RCC 7860 (cell line): ENCODE results near the gene PPP1R3D.
"Not testable (repeated sequence)": the region's sequence is repeated elsewhere in the genome, so short reads cannot be mapped to it uniquely, and the experiment has no call there.

Experiments used
- DNase-seq: peaks from one replicate; pipeline ENCODE4 v3.0.0-alpha.2; 2015; ENCODE audit warnings: low spot score
- FAIRE-seq: peaks from 2 replicates; lab custom pipeline; 2012; peaks lifted over from hg19 to GRCh38; lab: Jason Lieb, UNC

Gene PPP1R3D

GRCh38 chr20:59925899-59926298 is 14.2 kb downstream of the PPP1R3D start:
- no peak for FAIRE-seq
- DNase-seq, result no peak

DNA sequence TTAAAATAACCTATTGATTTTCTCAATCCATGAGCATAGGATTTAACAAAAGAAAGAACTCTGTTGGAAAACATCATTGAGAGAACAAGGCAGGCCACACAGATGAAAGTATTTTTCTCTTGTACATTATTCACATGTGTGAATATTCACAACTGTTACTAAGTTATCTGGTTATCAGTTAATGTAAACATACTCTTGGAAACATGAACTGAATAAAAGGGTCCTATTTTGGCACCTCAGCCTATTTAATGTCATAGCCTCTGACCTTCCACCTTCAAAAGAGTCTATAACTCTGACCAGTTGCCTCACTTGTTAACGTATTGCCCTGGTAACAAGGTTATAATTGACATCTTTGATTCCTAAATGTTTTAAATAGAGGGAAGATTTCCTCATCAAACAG is 14.7 kb downstream of the PPP1R3D start:
- no peak for DNase-seq

DNA sequence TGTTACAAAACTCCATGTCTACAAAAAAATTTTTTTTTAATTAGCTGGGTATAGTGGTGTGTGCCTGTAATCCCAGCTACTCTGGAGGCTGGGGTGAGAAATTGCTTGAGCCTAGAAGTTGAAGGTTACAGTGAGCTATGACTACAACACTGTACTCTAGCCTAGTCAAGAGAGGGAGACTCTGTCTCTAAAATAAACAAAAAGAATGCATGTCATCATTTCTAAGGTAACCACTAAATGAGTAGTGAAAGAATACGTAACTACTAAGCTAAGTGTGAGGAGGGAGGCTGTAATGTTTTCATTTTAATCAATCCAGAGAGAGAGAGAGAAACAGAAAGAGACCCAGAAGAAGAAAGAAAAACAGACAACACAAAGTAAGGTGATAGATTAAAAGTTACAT is 16.6 kb downstream of the PPP1R3D start:
- DNase-seq (no peak), FAIRE-seq (no peak)

More for the DNA sequence above, 14.7 kb downstream of the PPP1R3D start:
- FAIRE-seq, result no peak

DNA sequence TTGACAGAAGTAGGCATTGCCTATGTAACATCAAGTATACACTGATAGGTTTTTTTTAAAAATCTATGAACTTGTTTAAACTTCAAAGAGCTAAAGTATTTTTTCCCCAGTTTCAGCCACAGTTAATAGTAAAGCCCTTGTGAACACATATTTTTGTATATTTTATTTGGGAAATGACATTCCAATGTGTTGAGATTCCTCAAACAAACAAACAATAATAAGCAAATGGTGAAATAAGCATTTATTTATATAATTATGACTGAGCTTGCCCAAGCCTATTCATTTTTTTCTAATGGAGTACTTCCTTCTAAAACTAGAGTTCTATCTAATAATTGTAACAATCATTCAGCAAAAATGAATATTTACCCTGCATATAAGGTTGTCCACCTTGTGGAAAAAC is 19.2 kb downstream of the PPP1R3D start:
- DNase-seq (no peak), FAIRE-seq (no peak)

DNA sequence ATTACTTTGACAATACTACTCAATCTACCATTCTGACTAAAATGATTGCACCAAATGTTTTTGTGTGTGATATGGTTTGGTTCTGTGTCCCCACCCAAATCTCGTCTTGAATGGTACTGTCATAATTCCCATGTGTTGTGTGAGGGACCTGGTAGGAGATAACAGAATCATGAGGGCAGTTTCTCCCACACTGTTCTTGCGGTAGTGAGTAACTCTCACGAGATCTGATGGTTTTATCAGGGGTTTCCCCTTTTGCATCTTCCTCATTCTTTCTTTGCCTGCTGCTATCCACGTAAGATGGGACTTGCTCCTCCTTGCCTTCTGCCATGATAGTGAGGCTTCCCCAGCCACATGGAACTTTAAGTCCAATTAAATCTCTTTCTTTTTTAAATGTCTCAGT is 27.5 kb downstream of the PPP1R3D start:
- DNase-seq (no peak), FAIRE-seq (no peak)

GRCh38 chr20:59911041-59911440 is 29.1 kb downstream of the PPP1R3D start:
- FAIRE-seq, result no peak

GRCh38 chr20:59908855-59909254 is 31.2 kb downstream of the PPP1R3D start:
- DNase-seq (no peak), FAIRE-seq (no peak)

More at GRCh38 chr20:59911041-59911440, 29.1 kb downstream of the PPP1R3D start:
- no peak for DNase-seq

- FAIRE-seq (no peak), DNase-seq (no peak)
Observed at GRCh38 chr20:59903621-59904020, 36.5 kb downstream of the PPP1R3D start.

GRCh38 chr20:59902470-59902869 is 37.6 kb downstream of the PPP1R3D start:
- DNase-seq, result no peak
- FAIRE-seq, result no peak

- FAIRE-seq (no peak), DNase-seq (no peak)
Observed at GRCh38 chr20:59895908-59896307, 44.2 kb downstream of the PPP1R3D start.

GRCh38 chr20:59891581-59891980 is 48.5 kb downstream of the PPP1R3D start:
- FAIRE-seq (no peak), DNase-seq (no peak)

DNA sequence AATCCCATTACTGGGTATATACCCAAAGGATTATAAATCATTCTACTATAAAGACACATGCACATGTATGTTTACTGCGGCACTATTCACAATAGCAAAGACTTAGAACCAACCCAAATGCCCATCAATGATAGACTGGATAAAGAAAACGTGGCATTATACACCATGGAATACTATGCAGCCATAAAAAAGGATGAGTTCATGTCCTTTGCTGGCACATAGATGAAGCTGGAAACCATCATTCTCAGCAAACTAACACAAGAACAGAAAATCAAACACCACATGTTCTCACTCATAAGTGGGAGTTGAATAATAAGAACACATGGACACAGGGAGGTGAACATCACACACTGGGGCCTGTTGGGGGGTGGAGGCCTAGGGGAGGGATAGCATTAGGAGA is 50.1 kb downstream of the PPP1R3D start:
- DNase-seq, FAIRE-seq: not testable (repeated sequence)

DNA sequence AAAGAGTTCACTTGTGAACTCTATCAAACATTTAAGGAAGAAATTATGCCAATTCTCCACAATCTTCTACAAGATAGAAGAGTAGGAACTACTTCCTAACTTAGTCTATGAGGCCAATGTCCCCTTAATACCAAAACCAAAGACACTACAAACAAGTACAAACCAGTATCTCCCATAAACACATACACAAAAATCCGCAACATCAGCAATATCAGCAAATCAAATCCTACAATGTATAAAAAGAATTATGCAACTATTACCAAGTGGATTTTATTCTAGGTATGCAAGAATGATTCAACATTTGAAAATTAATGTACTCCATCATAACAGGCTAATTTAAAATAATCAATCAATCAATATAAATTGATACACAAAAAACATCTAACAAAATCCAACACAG is 52.1 kb downstream of the PPP1R3D start:
- DNase-seq, result no peak
- FAIRE-seq, result no peak
